HG02852 (cell line): ENCODE measurements around the gene DSCAML1.

Experiments
- ATAC-seq: cut with Tn5 transposase; IDR thresholded peaks from one replicate; pipeline ENCODE4 v1.9.1; 2021; ENCODE audit warnings: mild to moderate bottlenecking, moderate library complexity; ENCODE audit not compliant: unreplicated experiment

The DSCAML1 gene

DNA sequence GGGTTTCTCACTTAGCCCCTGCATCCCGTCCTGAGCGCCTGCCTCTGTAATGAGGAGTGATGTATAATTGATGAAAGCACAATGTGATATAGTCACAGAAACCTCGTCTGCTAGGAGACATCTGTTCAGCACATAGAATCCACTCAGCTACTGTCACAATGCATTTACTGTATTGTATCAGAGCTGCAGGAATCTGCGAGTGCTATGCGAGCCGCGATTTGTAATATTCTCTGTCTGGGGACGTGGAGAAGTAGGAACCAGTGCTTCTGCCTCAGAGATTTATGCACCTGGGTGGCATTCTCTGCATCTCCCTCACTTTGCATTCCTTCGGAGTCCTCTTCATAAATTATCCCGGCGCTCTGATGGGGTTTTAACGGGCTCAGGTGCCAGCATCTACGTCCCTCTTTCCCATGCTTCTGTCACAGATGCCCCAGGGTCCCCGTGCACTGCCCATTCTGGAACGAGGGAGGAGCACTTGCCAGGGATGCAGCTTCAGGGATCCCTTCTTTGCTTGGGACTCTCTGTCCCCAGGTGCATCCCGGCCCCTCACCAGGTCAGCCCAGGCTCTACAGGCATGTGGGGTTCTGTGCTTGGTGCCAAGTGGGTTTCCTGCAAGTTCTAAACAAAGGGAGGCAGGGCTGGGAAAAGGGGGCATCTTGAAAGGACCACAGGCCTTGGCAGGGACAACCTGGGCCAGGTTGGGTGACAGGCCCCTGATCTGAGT lies 205.5 kb downstream of the DSCAML1 start:
- ATAC-seq, result no peak

- ATAC-seq, result no peak
Measured at GRCh38 chr11:117589063-117589462, 208.0 kb downstream of the DSCAML1 start.

- no peak for ATAC-seq
Measured at GRCh38 chr11:117588166-117588810, 208.7 kb downstream of the DSCAML1 start.

DNA sequence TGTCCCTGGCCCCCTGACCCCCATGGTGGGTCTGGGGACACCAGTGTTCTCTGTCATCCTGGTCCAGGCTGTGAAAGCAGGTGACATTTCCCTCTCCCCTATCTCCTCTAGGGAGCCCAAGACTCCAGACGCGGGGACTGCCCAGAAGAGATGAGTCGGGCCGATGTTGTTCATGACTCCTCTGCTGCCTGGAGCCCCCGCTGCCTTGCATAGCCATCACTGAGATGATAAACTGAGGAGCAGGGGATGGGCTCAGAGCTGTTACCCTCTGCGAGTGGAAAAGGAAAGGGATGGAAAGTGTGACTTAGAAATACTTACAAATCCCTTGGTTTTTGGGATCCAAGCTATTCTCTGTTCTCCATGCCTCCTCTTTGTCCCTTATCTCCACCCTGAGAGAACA lies 209.6 kb downstream of the DSCAML1 start:
- no peak for ATAC-seq

GRCh38 chr11:117586392-117586791 lies 210.6 kb downstream of the DSCAML1 start:
- no peak for ATAC-seq

DNA sequence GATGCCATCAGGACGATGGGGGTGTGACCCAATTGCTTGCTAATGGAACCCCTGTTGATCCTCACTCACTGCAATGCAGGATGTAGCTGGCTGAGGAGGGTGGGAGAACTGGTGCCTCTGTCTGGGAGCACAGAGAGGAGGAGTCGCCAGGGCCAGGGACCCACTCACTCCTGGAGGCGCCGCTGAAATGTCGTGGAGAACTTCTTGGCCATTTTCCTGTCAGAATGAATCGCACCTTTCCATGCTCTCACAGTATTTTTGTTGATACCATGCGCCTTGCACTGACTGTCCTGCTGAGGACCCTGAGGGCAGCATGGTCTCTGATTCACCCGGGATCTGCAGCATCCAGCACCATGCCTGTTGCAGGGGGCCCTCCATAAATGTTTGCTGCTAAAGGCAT lies 211.4 kb downstream of the DSCAML1 start:
- ATAC-seq, result no peak

DNA sequence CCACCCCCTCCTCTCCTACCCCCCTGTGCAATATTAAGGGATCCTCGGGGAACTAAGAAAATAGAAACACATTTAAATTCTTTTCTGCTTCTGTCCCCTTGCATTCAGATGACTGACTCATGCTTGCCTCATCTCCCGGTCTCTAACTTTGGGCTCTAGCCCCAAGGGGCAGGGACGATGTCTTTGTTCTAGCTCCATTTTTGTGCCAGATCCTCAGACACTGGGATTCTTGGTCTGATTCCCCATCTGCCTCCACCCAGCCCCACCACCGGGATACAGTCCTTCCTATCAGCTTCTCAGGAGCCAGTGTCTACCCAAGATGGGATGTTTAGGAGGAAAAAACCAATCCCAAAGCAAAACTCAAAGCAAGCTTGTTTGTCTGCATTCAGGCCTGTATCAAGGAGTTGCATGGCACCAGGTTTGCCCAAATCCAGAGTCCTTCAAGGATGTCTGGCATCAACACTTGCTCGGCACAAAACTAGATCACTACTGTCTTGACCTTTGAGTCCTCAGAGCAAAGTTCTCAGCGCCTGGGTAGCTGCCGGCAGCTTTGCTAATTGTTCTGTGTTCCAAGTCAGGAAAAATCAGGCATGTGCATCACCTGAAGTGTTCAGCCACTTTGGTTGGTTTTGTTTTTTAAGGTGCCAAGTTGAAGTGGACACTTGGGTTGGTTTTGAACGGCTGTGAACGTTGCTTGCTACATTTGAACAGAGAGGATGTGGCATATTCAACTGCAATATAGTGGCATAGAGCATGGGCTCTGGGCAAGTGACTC lies 212.8 kb downstream of the DSCAML1 start:
- no peak for ATAC-seq

DNA sequence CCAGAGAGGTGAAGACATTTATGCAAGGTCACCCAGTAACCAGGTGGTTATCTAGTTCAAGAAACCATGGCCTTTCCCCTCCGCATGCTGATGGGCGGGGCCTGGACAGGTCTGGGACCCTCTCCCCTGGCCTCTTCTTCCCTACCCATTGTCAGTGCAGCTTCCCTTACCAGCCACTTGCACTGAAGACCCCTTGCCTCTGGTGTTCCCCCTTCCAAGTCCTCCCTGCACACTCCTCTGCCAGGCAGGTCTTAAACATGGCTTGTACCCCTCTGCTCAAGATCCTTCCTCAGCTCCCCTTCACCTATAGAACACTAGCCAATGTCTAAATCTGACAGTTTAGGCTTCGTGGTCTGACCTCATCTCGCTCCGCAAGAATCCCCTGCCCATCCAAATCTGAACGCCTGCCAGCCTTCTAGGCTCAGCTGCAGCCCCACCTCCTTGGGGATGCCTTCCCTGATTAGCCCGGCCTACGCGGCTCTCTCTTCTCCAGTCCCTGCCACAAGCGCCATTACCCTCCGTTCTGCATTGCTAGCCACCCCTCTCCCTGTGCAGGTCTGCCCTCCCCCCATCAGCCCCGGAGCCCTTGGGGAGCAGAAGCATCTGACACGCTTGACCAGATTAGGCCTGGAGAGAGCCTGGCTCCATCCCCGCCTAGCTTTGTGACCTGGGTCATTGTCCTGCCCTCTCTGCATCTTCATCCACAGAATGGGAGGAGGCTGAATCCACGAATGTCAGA lies 213.8 kb downstream of the DSCAML1 start:
- ATAC-seq, result no peak

DNA sequence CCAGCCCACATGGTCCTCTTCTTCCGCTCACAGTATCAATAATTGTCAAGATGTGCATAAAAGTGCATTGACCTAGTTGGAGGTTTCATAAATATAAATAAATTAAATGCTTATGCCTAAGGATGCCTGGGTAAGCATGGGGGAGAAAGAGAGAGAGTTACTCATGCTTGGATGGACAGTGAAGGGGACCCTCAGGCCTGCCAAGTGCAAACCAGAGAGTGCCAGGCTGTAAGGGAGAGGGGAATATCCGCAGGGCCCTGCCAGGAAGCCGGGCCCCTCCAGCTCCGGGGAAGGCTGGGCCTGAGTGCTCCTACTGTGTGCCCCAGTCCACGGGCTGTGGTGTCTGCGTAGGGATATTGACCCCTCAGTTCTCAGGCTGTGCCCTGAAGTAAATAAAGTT lies 214.6 kb downstream of the DSCAML1 start:
- no peak for ATAC-seq

- no peak for ATAC-seq
Measured at GRCh38 chr11:117580866-117581265, 216.2 kb downstream of the DSCAML1 start.

DNA sequence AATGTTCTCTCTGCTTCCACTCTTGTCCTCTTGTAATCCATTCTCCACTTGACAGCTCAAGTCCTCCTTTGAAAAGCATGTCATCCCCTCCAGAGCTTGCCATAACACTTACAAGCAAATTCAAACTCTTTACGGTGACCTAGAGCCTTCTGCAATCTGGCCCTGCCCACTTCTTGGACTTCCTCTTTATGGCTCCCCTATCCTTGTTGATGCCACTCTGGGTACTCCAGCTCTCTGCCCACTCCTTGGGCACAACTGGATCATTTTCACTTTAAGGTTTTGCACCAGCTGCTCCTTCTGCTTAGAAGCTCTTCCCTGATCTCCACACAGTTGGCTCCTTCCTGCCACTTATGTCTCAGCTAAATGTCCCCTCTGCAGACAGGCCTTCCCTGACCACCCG lies 217.9 kb downstream of the DSCAML1 start:
- no peak for ATAC-seq

- ATAC-seq, result no peak
Measured at GRCh38 chr11:117575856-117576255, 221.2 kb downstream of the DSCAML1 start.

GRCh38 chr11:117574551-117574950 lies 222.5 kb downstream of the DSCAML1 start:
- no peak for ATAC-seq

DNA sequence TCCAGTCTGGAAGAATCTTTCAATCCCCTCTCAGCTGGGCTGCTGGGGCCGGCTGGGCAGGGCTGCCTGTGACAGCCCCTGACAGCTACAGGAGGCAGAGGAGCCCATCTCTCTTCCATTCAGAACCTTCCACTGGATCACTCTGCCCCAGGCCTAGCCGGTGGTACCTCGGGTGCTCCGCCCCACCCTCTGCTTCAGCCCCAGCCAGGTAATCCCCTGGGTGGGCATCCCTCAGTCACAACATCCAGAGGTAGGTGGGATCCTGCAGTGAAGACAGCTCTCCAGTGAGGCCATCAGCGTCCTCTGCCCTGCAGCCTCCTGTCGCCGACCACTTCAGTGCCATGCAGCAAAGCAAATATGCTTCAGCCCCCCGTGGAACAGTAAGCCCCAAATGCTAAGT lies 223.7 kb downstream of the DSCAML1 start:
- no peak for ATAC-seq

DNA sequence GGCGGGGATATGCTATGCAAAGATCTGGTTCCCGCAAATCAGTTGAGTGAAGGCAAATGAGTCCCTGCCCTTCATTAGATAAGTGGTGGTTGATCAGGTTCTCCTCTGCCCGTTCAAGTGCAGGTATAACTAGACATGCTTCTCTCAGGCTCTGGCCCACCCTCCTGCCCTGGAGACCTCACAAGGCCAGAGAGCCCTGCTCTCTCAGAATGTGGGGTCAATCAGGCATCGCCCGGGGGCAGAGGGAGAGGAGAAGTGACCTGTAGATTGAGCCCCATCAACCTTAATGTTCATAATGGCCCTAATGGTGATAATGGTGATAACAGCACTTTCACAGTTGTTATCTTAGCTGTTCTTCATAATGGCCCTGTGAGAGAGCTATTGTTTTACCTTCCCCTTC lies 224.3 kb downstream of the DSCAML1 start:
- ATAC-seq, result no peak

GRCh38 chr11:117572129-117572528 lies 224.9 kb downstream of the DSCAML1 start:
- no peak for ATAC-seq

- ATAC-seq, result no peak
Measured at GRCh38 chr11:117570701-117571100, 226.3 kb downstream of the DSCAML1 start.

GRCh38 chr11:117569911-117570310 lies 227.1 kb downstream of the DSCAML1 start:
- no peak for ATAC-seq

DNA sequence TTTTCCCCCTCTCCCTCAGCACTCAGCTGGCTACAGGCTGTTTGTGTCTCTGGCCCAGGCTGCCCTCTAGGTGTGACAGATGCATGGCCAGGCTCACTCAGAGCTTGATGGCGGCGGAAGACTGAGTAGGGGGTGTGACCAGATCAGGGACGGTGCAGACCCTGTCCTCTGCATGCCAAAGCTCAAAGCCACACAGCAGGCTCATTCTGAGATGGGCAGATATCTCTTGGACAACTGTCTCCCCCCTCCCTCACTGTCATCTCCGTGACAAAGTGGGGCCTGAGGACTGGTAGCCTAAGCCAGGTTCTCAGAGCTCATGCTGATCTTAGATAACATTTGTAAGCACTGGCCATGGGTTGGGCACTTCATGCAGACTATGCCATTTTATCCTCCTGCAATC lies 231.3 kb downstream of the DSCAML1 start:
- ATAC-seq, result no peak

DNA sequence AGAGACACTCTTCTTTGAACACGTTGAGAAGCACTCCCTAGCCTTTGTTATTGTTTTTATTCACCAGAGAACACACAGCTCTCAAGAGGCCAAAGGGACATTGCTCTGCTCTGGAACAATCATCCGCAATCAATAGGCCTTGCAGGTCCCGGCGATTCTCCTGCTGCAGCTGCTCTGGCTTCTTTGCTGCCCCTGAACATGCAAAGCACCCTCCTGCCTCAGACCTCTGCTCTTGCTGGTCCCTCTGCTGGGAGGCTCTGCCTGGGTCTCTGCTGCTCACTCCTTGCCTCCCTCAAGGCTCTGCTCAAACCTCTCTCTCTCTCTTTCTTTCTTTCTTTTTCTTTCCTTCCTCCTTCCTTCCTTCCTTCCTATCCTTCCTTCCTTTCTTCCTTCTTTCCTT lies 232.7 kb downstream of the DSCAML1 start:
- no peak for ATAC-seq

GRCh38 chr11:117563556-117563955 lies 233.5 kb downstream of the DSCAML1 start:
- no peak for ATAC-seq
